NCI-H510A (cell line): ENCODE results near the gene GNG3.

Experiments
- DNase-seq: peaks from one replicate; lab custom pipeline; 2025; lab: John Stamatoyannopoulos, UW

Gene GNG3

GRCh38 chr11:62757846-62758788 is 50.6 kb downstream of the GNG3 start:
- DNase-seq = no peak
